Measurements from ENCODE around the gene KCNJ2.

KCNJ2 gene

DNA sequence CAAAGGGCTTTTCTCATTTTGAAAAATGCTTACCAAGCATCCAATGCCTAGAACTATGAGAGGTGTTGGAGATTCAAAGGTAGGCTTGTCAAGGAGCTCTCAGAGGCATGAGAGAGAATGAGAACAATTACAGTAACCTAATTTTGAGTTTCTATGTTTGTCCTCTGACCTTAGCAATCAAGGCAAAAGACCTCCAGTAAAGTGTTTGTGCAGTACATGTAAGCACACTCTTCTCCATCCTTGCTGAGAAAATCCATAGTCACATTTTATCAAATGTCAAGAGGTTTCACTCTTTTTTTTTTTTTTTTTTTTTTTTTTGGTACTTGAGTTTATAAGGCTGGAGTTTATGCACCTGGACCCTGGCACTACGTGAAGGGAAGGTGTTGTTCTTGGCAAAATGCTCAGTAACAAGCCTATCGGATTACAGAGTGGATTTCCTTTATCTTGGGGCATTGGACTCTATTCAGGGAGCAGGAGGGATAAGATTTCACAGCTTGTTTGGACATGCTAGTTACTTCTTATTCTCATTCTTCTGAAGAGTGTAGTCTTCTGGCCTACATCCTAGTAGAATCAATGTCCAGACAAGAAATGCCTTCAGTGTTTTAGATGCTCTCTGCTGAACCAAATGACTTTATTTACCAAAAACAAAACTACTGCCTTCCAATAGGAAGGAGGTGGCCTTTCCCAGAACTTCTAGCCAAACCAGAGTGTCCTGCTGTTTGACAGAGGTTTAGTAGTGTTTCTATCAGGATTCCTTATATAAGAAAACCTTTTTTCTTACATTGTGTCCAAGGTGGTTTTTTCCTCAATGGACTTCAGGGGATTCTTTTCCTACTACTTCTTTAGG lies 21.9 kb downstream of the KCNJ2 start:
- TF ChIP-seq NFIC (IDR thresholded peaks at IDR 0.05) (no peak), MAX (IDR thresholded peaks at IDR 0.05) (no peak), FOXM1 (IDR thresholded peaks at IDR 0.05; ENCODE audit: borderline replicate concordance, low read depth) (no peak), TCF12 (IDR thresholded peaks at IDR 0.05; ENCODE audit: low read depth) (no peak), EGR1 (IDR thresholded peaks at IDR 0.05) (no peak), RAD21 (IDR thresholded peaks at IDR 0.05; ENCODE audit: low read depth) (no peak), YY1 (IDR thresholded peaks at IDR 0.05; ENCODE audit: low read depth) (no peak), TEAD4 (IDR thresholded peaks at IDR 0.05) (no peak), CEBPB (IDR thresholded peaks at IDR 0.05) (no peak), TAF1 (IDR thresholded peaks at IDR 0.05; ENCODE audit: low read depth) (no peak), ZBTB7A (IDR thresholded peaks at IDR 0.05; ENCODE audit: low read depth) (no peak)
- TF ChIP-seq, protein P1, sequence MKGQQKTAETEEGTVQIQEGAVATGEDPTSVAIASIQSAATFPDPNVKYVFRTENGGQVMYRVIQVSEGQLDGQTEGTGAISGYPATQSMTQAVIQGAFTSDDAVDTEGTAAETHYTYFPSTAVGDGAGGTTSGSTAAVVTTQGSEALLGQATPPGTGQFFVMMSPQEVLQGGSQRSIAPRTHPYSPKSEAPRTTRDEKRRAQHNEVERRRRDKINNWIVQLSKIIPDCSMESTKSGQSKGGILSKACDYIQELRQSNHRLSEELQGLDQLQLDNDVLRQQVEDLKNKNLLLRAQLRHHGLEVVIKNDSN (IDR thresholded peaks at IDR 0.05), result no peak
- TF ChIP-seq, protein P2, sequence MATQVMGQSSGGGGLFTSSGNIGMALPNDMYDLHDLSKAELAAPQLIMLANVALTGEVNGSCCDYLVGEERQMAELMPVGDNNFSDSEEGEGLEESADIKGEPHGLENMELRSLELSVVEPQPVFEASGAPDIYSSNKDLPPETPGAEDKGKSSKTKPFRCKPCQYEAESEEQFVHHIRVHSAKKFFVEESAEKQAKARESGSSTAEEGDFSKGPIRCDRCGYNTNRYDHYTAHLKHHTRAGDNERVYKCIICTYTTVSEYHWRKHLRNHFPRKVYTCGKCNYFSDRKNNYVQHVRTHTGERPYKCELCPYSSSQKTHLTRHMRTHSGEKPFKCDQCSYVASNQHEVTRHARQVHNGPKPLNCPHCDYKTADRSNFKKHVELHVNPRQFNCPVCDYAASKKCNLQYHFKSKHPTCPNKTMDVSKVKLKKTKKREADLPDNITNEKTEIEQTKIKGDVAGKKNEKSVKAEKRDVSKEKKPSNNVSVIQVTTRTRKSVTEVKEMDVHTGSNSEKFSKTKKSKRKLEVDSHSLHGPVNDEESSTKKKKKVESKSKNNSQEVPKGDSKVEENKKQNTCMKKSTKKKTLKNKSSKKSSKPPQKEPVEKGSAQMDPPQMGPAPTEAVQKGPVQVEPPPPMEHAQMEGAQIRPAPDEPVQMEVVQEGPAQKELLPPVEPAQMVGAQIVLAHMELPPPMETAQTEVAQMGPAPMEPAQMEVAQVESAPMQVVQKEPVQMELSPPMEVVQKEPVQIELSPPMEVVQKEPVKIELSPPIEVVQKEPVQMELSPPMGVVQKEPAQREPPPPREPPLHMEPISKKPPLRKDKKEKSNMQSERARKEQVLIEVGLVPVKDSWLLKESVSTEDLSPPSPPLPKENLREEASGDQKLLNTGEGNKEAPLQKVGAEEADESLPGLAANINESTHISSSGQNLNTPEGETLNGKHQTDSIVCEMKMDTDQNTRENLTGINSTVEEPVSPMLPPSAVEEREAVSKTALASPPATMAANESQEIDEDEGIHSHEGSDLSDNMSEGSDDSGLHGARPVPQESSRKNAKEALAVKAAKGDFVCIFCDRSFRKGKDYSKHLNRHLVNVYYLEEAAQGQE (IDR thresholded peaks at IDR 0.05; ENCODE audit: low read depth), result no peak

GRCh38 chr17:70195091-70195490 lies 25.8 kb downstream of the KCNJ2 start:
- no peak for TF ChIP-seq EGR1 (IDR thresholded peaks at IDR 0.05)
- TF ChIP-seq, protein P1 (IDR thresholded peaks at IDR 0.05), result no peak
- no peak for TF ChIP-seq CEBPB (IDR thresholded peaks at IDR 0.05)
- no peak for TF ChIP-seq TCF12 (IDR thresholded peaks at IDR 0.05; ENCODE audit: low read depth)
- TF ChIP-seq TEAD4 (IDR thresholded peaks at IDR 0.05), result no peak
- no peak for TF ChIP-seq RAD21 (IDR thresholded peaks at IDR 0.05; ENCODE audit: low read depth)
- no peak for TF ChIP-seq TAF1 (IDR thresholded peaks at IDR 0.05; ENCODE audit: low read depth)
- TF ChIP-seq YY1 (IDR thresholded peaks at IDR 0.05; ENCODE audit: low read depth), result no peak
- TF ChIP-seq EP300 (IDR thresholded peaks at IDR 0.05; ENCODE audit: borderline replicate concordance), result no peak
- no peak for TF ChIP-seq NFIC (IDR thresholded peaks at IDR 0.05)
- TF ChIP-seq CREB1 (IDR thresholded peaks at IDR 0.05; ENCODE audit: low read depth), result no peak
- TF ChIP-seq MAX (IDR thresholded peaks at IDR 0.05), result no peak
- TF ChIP-seq, protein P2 (IDR thresholded peaks at IDR 0.05; ENCODE audit: low read depth), result no peak
- TF ChIP-seq FOXM1 (IDR thresholded peaks at IDR 0.05; ENCODE audit: borderline replicate concordance, low read depth), result no peak
- no peak for TF ChIP-seq ZBTB7A (IDR thresholded peaks at IDR 0.05; ENCODE audit: low read depth)

GRCh38 chr17:70201872-70202419 lies 32.6 kb downstream of the KCNJ2 start:
- TF ChIP-seq EP300 (IDR thresholded peaks at IDR 0.05; ENCODE audit: borderline replicate concordance) (no peak), RAD21 (IDR thresholded peaks at IDR 0.05; ENCODE audit: low read depth) (no peak), TCF12 (IDR thresholded peaks at IDR 0.05; ENCODE audit: low read depth) (no peak), CREB1 (IDR thresholded peaks at IDR 0.05; ENCODE audit: low read depth) (no peak), MAX (IDR thresholded peaks at IDR 0.05) (no peak)

DNA sequence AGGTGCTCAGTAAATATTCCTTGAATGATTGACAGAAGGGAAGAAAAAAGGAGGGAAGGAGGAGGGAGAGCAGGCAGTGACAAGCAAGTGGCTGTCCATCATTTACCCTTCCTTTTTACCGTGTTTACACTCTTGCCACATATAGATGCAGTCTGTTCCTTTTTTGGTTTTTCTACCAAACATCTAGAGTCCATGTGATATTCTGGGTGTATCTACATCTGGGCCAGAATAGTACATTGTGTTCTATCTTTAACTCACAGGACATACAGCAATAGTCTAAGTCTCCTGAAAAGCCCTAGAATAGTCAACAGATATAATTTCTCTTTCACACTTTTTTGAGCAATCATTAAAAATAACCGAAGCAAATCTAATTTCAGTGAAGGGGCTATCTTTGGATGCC lies 33.5 kb downstream of the KCNJ2 start:
- TF ChIP-seq, protein P1 (IDR thresholded peaks at IDR 0.05), result no peak
- TF ChIP-seq, protein P2 (IDR thresholded peaks at IDR 0.05; ENCODE audit: low read depth), result no peak
- no peak for TF ChIP-seq EGR1 (IDR thresholded peaks at IDR 0.05)
- no peak for TF ChIP-seq MAX (IDR thresholded peaks at IDR 0.05)
- TF ChIP-seq NFIC (IDR thresholded peaks at IDR 0.05), result no peak
- TF ChIP-seq CREB1 (IDR thresholded peaks at IDR 0.05; ENCODE audit: low read depth), result no peak
- TF ChIP-seq ZBTB7A (IDR thresholded peaks at IDR 0.05; ENCODE audit: low read depth), result no peak
